Measurements from ENCODE around the gene AMOTL2.

GRCh38 chr3:134381076-134381475 lies 6.8 kb upstream of the AMOTL2 start:
- no peak for TF ChIP-seq CTCF (IDR thresholded peaks at IDR 0.05)
- TF ChIP-seq POLR2A (IDR thresholded peaks at IDR 0.05), result no peak
